HG02571 (cell line): ENCODE results near the gene ADAP2.
"Not testable (repeated sequence)": the region's sequence is repeated elsewhere in the genome, so short reads cannot be mapped to it uniquely, and the experiment has no call there.

Experiments
- ATAC-seq: cut with Tn5 transposase; IDR thresholded peaks from one replicate; pipeline ENCODE4 v1.9.1; 2021; ENCODE audit warnings: mild to moderate bottlenecking, moderate library complexity; ENCODE audit not compliant: unreplicated experiment

Gene ADAP2

DNA sequence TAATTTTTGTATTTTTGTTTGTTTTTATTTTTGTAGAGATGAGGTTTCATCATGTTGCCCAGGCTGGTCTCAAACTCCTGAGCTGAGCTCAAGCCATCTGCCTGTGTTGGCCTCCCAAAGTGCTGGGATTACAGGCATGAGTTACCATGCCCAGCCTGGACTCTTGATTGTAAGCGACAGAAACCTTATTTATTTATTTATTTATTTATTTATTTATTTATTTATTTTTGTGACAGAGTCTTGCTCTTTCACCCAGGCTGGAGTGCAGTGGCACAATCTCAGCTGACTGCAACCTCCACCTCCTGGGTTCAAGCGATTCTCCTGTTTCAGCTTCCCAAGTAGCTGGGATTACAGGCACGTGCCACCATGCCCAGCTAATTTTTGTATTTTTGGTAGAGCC lies 8.1 kb downstream of the ADAP2 start:
- not testable (repeated sequence) for ATAC-seq

GRCh38 chr17:30930495-30930894 lies 8.8 kb downstream of the ADAP2 start:
- no peak for ATAC-seq

DNA sequence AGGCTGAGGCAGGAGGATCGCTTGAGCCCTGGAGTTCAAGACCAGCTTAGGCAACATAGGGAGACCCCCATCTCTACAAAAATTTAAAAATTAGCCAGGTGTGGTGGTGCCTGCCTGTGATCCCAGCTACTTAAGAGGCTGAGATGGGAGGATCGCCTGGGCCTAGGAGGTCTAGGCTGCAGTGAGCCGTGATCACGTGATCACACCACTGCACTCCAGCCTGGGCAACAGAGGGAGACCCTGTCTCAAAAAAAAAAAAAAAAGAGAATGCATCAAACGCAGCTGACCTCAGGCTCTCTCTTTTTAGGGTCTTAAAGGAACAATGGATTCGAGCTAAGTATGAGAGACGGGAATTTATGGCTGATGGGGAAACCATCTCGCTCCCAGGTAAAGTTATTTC lies 9.8 kb downstream of the ADAP2 start:
- not testable (repeated sequence) for ATAC-seq

GRCh38 chr17:30933966-30934365 lies 12.2 kb downstream of the ADAP2 start:
- no peak for ATAC-seq

DNA sequence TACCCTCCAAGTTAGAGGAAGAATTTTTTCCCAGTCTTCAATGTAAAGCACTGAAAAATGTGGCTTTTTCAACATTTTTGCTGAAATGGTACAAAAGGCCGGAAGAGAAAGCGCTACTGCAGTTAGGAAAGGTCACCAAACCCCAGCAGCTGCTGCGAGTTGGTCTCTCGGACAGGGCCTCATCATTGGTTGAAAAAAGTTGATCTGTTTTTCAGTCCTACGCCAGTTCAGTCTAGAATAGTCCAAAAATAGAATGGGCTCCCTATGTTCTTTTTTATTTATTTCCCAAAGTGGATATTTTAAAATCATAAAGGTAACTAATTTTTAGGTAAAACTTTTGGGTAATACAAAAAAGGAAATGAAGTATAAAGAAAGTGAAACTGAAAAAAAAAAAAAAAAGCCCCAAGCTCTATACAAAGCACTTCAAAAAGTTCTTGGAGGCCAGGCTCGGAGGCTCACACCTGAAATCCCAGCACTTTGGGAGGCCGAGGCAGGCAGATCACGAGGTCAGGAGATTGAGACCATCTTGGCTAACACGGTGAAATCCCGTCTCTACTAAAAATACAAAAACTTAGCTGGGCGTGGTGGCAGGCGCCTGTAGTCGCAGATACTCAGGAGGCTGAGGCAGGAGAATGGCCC lies 17.4 kb downstream of the ADAP2 start:
- ATAC-seq = no peak

DNA sequence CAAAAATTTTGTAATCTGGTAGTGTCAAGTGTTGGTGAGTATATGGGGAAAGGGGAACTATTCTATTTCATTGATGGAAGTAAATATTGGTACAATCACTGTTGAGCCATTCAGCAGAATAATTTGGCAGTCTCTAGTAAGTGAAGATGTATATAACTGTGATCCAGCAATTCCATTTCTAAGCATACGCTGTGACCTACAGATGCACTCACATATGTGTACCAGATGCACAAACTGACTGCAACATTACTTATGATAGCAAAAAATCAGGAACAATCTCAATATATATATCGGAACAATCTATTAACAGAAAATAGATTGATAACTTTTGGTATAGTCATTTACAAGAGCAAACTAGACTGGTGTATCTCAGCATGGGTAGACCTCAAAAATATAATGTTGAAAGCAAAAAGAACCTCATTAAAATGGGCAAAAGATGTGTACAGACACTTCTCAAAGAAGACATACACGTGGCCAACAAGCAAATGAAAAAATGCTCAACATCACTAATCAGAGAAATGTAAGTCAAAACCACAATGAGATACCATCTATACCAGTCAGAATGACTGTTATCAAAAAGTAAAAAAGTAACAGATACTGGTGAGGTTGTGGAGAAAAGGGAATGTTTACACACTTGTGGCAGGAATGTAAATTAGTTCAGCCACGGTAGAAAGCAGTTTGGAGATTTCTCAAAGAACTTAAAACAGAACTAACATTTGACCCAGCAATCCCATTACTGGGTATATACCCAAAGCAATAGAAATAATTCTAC lies 20.7 kb downstream of the ADAP2 start:
- ATAC-seq = no peak

DNA sequence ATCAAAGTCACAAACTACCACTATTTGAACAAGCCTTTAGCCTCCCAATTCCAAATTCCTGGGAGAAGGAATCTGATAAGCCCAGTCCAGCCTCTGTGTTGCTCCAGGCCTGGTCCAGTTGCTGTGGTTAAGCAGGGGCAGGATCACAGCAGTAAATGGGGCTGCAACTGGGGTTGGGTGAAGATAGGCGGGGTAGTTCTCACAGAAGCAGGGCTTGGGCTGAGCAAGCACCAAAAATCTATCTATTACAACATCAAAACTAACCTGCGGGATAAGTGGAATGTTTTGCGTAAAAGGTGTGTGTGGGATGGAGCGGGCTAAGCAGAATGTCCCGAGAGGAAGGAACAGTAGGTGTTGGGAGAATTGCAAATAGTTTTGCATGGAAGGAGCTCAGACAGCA lies 26.1 kb downstream of the ADAP2 start:
- ATAC-seq = no peak

- no peak for ATAC-seq
Measured at GRCh38 chr17:30950189-30950588, 28.4 kb downstream of the ADAP2 start.

- ATAC-seq = no peak
Measured at GRCh38 chr17:30950669-30951399, 29.1 kb downstream of the ADAP2 start.

- ATAC-seq = no peak
Measured at GRCh38 chr17:30952638-30953393, 31.1 kb downstream of the ADAP2 start.

GRCh38 chr17:30954046-30954830 lies 32.5 kb downstream of the ADAP2 start:
- no peak for ATAC-seq

- no peak for ATAC-seq
Measured at GRCh38 chr17:30956764-30957374, 35.1 kb downstream of the ADAP2 start.

GRCh38 chr17:30957741-30958140 lies 36.0 kb downstream of the ADAP2 start:
- no peak for ATAC-seq

DNA sequence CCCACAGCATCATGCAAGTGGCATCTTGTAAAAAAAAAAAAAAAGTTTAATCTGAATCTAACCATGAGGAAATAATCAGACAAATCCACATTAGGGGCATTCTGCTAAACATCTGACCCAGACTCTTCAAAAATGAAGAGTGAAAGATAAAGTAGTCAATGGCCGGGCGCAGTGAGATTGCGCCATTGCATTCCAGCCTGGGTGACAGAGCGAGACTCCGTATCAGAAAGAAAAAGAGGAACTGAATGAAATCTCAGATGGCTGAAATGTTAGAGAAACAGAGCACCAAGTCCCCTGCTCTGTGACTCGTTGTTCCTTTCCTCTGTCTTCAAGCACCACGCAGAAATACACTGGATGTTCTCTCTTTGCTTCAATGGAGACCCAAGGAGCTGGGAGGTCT lies 36.4 kb downstream of the ADAP2 start:
- ATAC-seq = no peak

DNA sequence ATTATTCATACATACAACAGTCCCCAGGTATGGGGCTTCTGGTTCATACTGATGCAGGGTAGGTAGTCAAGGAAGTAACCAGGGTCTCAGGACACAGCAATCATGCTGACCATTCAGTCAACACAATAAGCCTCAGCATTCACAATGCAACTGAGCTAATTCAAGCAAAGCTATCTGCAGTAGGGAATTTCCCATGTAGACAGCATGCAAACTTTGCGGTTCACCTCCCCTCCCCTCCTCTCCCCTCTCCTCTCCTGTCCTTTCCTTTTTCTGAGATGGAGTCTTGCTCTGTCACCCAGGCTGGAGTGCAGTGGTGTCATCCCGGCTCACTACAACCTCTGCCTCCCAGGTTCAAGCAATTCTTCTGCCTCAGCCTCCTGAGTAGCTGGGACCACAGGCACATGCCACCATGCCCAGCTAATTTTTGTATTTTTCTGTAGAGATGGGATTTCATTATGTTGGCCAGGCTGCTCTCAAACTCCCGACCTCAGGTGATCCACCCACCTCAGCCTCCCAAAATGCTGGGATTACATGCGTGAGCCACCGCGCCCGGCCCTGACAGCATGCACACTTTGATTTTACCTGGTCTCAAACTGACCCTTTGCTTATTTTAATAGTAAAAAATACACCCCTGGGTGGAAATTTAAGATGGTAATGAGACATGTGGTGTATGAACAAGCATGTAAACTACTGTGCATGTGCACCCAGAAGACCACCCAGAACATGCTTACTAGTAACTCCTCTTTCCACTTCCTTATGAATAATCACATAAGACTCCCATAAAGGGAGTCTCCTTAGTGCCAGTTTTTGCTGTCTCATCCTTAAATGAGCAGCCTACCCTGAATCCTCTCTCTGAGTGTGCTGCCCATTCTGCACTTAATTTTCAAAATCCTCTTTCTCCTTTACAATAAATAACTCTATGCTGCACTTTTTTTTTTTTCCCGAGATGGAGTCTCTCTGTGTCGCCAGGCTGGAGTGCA lies 39.8 kb downstream of the ADAP2 start:
- ATAC-seq = no peak

GRCh38 chr17:30964312-30964711 lies 42.6 kb downstream of the ADAP2 start:
- not testable (repeated sequence) for ATAC-seq

- no peak for ATAC-seq
Measured at GRCh38 chr17:30964876-30965275, 43.1 kb downstream of the ADAP2 start.

DNA sequence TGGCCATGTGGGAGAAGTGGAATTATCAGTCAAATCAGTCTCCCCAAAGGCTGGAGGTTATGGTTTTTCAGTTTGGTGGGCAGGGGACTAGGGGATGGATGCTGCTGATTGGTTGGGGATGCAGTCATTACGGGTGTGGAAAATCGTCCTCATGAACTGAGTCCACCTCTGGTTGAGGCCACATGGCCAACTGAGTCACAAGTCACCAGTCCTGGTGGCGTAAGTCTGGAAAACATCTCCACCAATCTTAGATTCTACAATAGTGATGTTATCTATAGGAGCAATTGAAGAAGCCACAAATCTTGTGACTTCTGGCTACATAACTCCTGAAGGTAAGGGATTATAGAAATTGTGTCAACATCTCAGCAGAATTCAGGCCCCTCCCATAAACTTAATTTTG lies 43.9 kb downstream of the ADAP2 start:
- ATAC-seq = no peak

DNA sequence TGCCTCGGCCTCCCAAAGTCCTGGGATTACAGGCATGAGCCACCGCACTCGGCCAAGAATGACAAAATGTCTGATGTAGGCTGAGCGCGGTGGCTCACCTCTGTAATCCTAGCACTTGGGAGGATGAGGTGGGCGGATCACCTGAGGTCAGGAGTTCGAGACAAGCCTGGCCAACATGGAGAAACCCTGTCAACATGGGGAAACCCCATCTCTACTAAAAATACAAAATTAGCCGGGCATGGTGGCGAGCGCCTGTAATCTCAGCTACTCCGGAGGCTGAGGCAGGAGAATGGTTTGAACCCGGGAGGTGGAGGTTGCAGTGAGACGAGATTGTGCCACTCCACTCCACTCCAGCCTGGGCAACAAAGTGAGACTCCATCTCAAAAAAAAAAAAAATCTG lies 46.2 kb downstream of the ADAP2 start:
- not testable (repeated sequence) for ATAC-seq
